ENCODE data around the gene PRRG2. TPM values are rescaled to one million over a fixed set of nuclear protein-coding genes. Genes with fewer than 3 reads are reported as not detected.
A peak's percentile ranks its signal among the peaks of the same experiment; 100 is the strongest.

The PRRG2 gene
- total and polyA plus RNA-seq, 9 of the 15 experiments (the other 6 are each of a cell fraction or from before 2014, with no cell fraction given) = 0.06 to 1.1 (median 0.33) TPM

- H3K4me1 ChIP-seq (replicated peaks in 1 of 2; ENCODE audit: control insufficient read depth in 2 of 2, insufficient read depth in 2 of 2, low read length in 2 of 2) = peaks cover 12 to 50% of the 10 kb centered on the region in 2 experiments
- H3K79me2 ChIP-seq (ENCODE audit: control insufficient read depth, insufficient read depth, low read length) = peaks cover 7% of the 10 kb centered on the region; the same call in 2 of the 3 replicates
- in situ Hi-C loops (cut with MboI) = no loop called here
- H3K36me3 ChIP-seq (ENCODE audit: control insufficient read depth, insufficient read depth, low read length) = no peaks in the 10 kb centered on the region
- peak in 1 of 3 experiments; percentile 40 for TF ChIP-seq YY1 (IDR thresholded peaks at IDR 0.05; ENCODE audit: borderline replicate concordance in 1 of 3, control insufficient read depth in 1 of 3, extremely low read depth in 1 of 3, insufficient read depth in 3 of 3, insufficient read length in 1 of 3, insufficient replicate concordance in 2 of 3, low read depth in 1 of 3, low read length in 2 of 3)
- peak; percentile 46; the same call in 1 of the 2 replicates for TF ChIP-seq POLR2G (IDR thresholded peaks at IDR 0.05; ENCODE audit: low read depth, low read length)
- TF ChIP-seq ARID3B (CRISPR knock-in tag; IDR thresholded peaks at IDR 0.05; ENCODE audit: borderline replicate concordance) = no peak
- no peak for TF ChIP-seq HIVEP1 (CRISPR knock-in tag; IDR thresholded peaks at IDR 0.05)
- no peak for TF ChIP-seq CTBP1 (IDR thresholded peaks at IDR 0.05; ENCODE audit: borderline replicate concordance)
- no peak overlapping the region for H2AFZ ChIP-seq (ENCODE audit: low read depth, low read length)
- no peak overlapping the region for H3K4me2 ChIP-seq (ENCODE audit: insufficient read depth, low read length)
- H3K9me3 ChIP-seq (replicated peaks; ENCODE audit: control insufficient read depth, insufficient read depth, low read depth, low read length) = no peaks in the 10 kb centered on the region
- no peak overlapping the region for H3K4me3 ChIP-seq
- no peaks in the 10 kb centered on the region for H3K9me1 ChIP-seq (ENCODE audit: control insufficient read depth, insufficient read depth, low read length)
- no peaks in the 10 kb centered on the region for H4K20me1 ChIP-seq (replicated peaks; ENCODE audit: control insufficient read depth, insufficient read depth, low read length)
- H3K27ac ChIP-seq (ENCODE audit: extremely low read depth, low read depth, low read length) = no peak overlapping the region
- BruUV-seq (replicated peaks) = no TSS peak
- no peaks in the 10 kb centered on the region for H3K27me3 ChIP-seq (ENCODE audit: control insufficient read depth in 2 of 2, insufficient read depth in 2 of 2, low read length in 2 of 2)
- FAIRE-seq (no peak), ATAC-seq (no peak), DNase-seq (ENCODE audit: extremely low read depth in 1 of 4, low spot score in 3 of 4) (no peak)
- CTCF ChIA-PET (ENCODE audit: low intra/inter-chr PET ratio) = no interaction called here
- H3K9ac ChIP-seq (ENCODE audit: insufficient read depth in 1 of 2, low read depth in 2 of 2, low read length in 2 of 2) = peak overlapping the region in 1 of 2 experiments; percentile 73; a peak in 2 of 4 replicates
- intact Hi-C loops (cut with micrococcal nuclease) = no loop called here
- 71% methylated on average over 18 of the region's 30 CpGs for WGBS (ENCODE audit: insufficient coverage, low coverage, missing lambda C conversion rate)
- POLR2A ChIA-PET = interaction anchor here (0.6 kb wide), 1 partner anchor 40 kb away, joined by 3 read pairs; no protein-coding TSS in a partner anchor
These were observed 55.3 kb downstream of the PRRG2 start for GRCh38 chr19:49636233-49636932.
